ENCODE results near the gene ARTN.

Gene ARTN

GRCh38 chr1:43930168-43930948, 3.2 kb upstream of the ARTN start:
- H3K27ac Mint-ChIP-seq: no peak overlapping the region
- peaks cover 31% of the 10 kb centered on the region for H3K36me3 Mint-ChIP-seq (ENCODE audit: low read depth)
- H3K27me3 Mint-ChIP-seq (ENCODE audit: low read depth, poor library complexity): peaks cover 32% of the 10 kb centered on the region
- TF ChIP-seq CTCF (IDR thresholded peaks at IDR 0.05): peak; percentile 47
- DNase-seq: no peak
- no peak overlapping the region for H3K4me3 Mint-ChIP-seq
- peaks cover 16% of the 10 kb centered on the region for H3K4me1 Mint-ChIP-seq
- H3K9me3 Mint-ChIP-seq: no peaks in the 10 kb centered on the region

DNA sequence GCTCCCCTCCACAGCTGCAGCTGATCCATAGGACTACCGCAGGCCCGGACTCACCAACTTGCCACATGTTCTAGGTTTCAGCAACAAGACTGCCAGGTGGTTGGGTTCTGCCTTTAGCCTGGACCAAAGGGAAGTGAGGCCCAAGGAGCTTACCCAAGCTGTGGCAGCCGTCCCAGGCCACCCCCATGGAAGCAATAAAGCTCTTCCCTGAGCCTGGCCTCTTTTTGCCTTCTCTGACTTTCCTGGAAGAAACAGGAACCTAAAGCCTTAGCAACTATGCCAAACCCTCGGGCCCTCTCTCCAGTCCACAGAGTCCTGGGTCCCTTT, 2.7 kb upstream of the ARTN start:
- no peak overlapping the region for H3K4me3 Mint-ChIP-seq
- H3K4me1 Mint-ChIP-seq: peaks cover 16% of the 10 kb centered on the region
- no peak for TF ChIP-seq CTCF (IDR thresholded peaks at IDR 0.05)

GRCh38 chr1:43931711-43932660, 1.6 kb upstream of the ARTN start:
- Mint-ChIP-seq H3K27ac (no peak overlapping the region), H3K9me3 (no peaks in the 10 kb centered on the region), H3K4me1 (peaks cover 16% of the 10 kb centered on the region), H3K27me3 (ENCODE audit: low read depth, poor library complexity) (peaks cover 41% of the 10 kb centered on the region), H3K4me3 (no peak overlapping the region), H3K36me3 (ENCODE audit: low read depth) (peaks cover 15% of the 10 kb centered on the region)
- no peak for TF ChIP-seq CTCF (IDR thresholded peaks at IDR 0.05)
- no peak for DNase-seq

More for the DNA sequence above, 2.7 kb upstream of the ARTN start:
- peaks cover 26% of the 10 kb centered on the region for H3K36me3 Mint-ChIP-seq (ENCODE audit: low read depth)
- no peak for DNase-seq
- H3K27me3 Mint-ChIP-seq (ENCODE audit: low read depth, poor library complexity): peaks cover 36% of the 10 kb centered on the region
- H3K9me3 Mint-ChIP-seq: no peaks in the 10 kb centered on the region
- H3K27ac Mint-ChIP-seq: no peak overlapping the region

DNA sequence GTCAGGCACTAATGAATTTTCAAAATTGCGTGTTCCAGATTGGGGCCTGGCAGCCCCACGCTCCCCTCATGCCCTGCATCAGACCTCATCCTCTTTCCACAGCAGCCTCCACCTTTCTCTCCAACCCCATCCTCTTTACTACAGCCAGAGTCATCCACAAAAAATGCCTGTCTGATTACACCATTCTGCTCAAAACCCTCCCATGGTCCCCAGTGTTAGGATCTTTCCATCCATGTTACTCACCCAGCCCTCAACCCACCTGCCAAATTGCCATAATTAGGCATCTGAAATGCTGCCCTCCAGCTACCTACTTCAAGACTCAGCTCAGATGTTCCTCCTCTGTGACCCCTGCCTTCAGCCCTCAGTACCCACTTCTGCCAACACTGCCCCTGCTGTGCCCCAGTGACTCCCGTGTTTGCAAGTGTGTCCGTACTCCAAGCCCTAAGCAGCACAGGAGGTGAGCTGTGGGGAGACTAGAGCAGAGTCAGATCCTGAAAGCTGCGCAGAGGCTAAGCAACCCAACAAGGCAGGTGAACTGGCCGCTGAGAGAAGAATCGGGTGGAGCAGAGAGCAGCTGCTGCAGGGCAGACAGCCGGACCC, 715 bp upstream of the ARTN start:
- peaks cover 16% of the 10 kb centered on the region for H3K4me1 Mint-ChIP-seq
- H3K4me3 Mint-ChIP-seq: peak overlapping the region; percentile 84
- H3K27ac Mint-ChIP-seq: no peak overlapping the region
- DNase-seq: peak; percentile 16
- H3K27me3 Mint-ChIP-seq (ENCODE audit: low read depth, poor library complexity): peaks cover 50% of the 10 kb centered on the region
- peaks cover 8% of the 10 kb centered on the region for H3K36me3 Mint-ChIP-seq (ENCODE audit: low read depth)
- TF ChIP-seq CTCF (IDR thresholded peaks at IDR 0.05): no peak
- H3K9me3 Mint-ChIP-seq: no peaks in the 10 kb centered on the region

DNA sequence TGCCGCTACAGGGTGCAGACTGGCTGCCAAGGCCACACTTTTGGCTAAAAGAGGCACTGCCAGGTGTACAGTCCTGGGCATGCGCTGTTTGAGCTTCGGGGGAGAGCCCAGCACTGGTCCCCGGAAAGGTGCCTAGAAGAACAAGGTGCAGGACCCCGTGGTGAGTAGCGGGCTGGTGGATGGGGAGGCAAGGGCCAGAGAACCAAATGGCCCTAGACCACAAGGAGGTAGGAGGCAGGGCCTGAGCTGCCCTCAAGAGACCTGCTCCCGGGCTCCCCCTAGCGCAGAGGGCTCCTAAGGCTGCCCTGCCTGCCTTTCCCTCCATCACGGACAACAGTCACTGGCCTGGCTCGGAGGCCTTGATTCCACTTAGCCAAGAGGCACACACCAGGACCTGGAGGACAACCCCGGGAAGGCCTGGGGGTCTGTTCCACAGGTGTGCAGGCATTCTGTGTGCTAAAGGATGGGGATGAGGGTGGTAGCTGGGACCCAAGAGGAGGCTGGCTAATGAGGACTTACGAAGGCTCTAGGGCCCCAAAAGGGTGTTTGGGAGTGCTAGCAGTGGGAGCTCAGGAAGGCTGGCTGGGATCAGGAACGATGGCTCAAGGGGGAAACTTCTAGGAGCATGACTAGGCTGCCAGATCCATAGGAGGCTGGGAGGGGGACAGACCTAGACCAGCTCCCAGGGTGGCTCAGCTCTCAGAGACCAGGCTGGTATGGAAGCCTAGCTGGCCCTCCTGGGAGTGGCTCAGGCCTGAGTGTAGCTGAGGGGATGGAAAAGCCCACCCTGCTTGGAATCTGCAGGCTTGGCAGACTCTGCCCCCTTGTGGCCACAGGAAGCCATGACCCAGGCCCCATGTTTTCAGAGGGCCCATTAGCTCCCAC, 742 bp downstream of the ARTN start:
- H3K4me1 Mint-ChIP-seq: peaks cover 16% of the 10 kb centered on the region
- peak; percentile 87 for TF ChIP-seq CTCF (IDR thresholded peaks at IDR 0.05)
- H3K9me3 Mint-ChIP-seq: no peaks in the 10 kb centered on the region
- H3K27me3 Mint-ChIP-seq (ENCODE audit: low read depth, poor library complexity): peaks cover 64% of the 10 kb centered on the region
- peak; percentile 82 for DNase-seq
- peak overlapping the region; percentile 84 for H3K4me3 Mint-ChIP-seq
- peaks cover 5% of the 10 kb centered on the region for H3K36me3 Mint-ChIP-seq (ENCODE audit: low read depth)
- no peak overlapping the region for H3K27ac Mint-ChIP-seq

Data from nephron progenitor cell (in vitro differentiated cells).